Endothelial cell of umbilical vein (primary cell): ENCODE data around the gene MYH11. TPM values are rescaled to one million over a fixed set of nuclear protein-coding genes. Genes with fewer than 3 reads are reported as not detected.

ENCODE experiments used
- BruUV-seq: library from RNA; stranded (reverse); fragments of 400-500 nt; replicated peaks from 2 replicates; lab custom pipeline; 2021; lab: Mats Ljungman, UMichigan
- CTCF ChIA-PET: fragments of 300-600, 350-600 bp; sonication (Branson Sonifier 250); formaldehyde crosslinking; loops from one replicate; lab custom pipeline; 2021; ENCODE audit warnings: antibody characterized with exemption, inconsistent platforms; lab: Charles Lee
- POLR2A ChIA-PET: fragments of 300-600, 350-600 bp; sonication (Branson Sonifier 250); formaldehyde crosslinking; loops from one replicate; lab custom pipeline; 2021; ENCODE audit warnings: antibody characterized with exemption, inconsistent platforms; lab: Charles Lee
- DNase-seq: peaks from one replicate; pipeline ENCODE4 v3.0.0-alpha.2; 2011; ENCODE audit warnings: low read depth, low spot score
- FAIRE-seq: peaks from 2 replicates; lab custom pipeline; 2011; peaks lifted over from hg19 to GRCh38; lab: Jason Lieb, UNC
- H2AFZ ChIP-seq: 2 replicates; pipeline ENCODE4 v1.6.0; 2012; ENCODE audit warnings: low read depth, low read length, control low read depth, inconsistent platforms
- H3K27ac ChIP-seq: 2 replicates; pipeline ENCODE4 v1.5.1; 2011; ENCODE audit warnings: low read depth, mild to moderate bottlenecking, control low read depth, low read length, moderate library complexity; ENCODE audit not compliant: insufficient read depth
- H3K27me3 ChIP-seq, 2 experiments: 2 replicates each; pipeline versions ENCODE4 v1.6.0 to v1.6.1; 2011; ENCODE audit warnings: low read length in 2 of 2, mixed read lengths in 1 of 2; ENCODE audit not compliant: control insufficient read depth in 2 of 2, insufficient read depth in 2 of 2
- H3K36me3 ChIP-seq, 2 experiments: 2 replicates in 1 of 2; 3 replicates in 1 of 2; pipeline ENCODE4 v1.5.1; 2011; ENCODE audit warnings: low read length in 2 of 2, mild to moderate bottlenecking in 1 of 2, moderate library complexity in 1 of 2; ENCODE audit not compliant: control insufficient read depth in 2 of 2, insufficient read depth in 2 of 2; ENCODE audit errors: extremely low read depth in 1 of 2
- H3K4me1 ChIP-seq: 3 replicates; pipeline ENCODE4 v1.5.1; 2011; ENCODE audit warnings: mild to moderate bottlenecking, low read length; ENCODE audit not compliant: control insufficient read depth, insufficient read depth; ENCODE audit errors: extremely low read depth
- H3K4me2 ChIP-seq: 2 replicates; pipeline ENCODE4 v1.6.1; 2011; ENCODE audit warnings: low read length, control low read depth, mixed read lengths; ENCODE audit not compliant: insufficient read depth
- H3K4me3 ChIP-seq, 3 experiments: fragments of 200-600 bp in 1 of 3; sonication (generic), shearing (Covaris generic) in 1 of 3; replicated peaks in 1 of 3; 2 replicates each; pipeline ENCODE4 v1.5.1; 2011 to 2016; ENCODE audit warnings: control low read depth in 3 of 3, low read length in 3 of 3, mild to moderate bottlenecking in 2 of 3, inconsistent platforms in 1 of 3, low read depth in 1 of 3, moderate library complexity in 1 of 3; ENCODE audit not compliant: insufficient read depth in 1 of 3
- H3K79me2 ChIP-seq: 2 replicates; pipeline ENCODE4 v1.6.0; 2012; ENCODE audit warnings: low read length, inconsistent platforms; ENCODE audit not compliant: control insufficient read depth, insufficient read depth
- H3K9ac ChIP-seq: replicated peaks from 2 replicates; pipeline ENCODE3; 2011; ENCODE audit warnings: low read length, control low read depth; ENCODE audit not compliant: insufficient read depth; ENCODE audit errors: extremely low read depth
- H3K9me1 ChIP-seq: replicated peaks from 3 replicates; pipeline ENCODE4 v1.6.0; 2011; ENCODE audit warnings: mild to moderate bottlenecking, low read length; ENCODE audit not compliant: control insufficient read depth, insufficient read depth; ENCODE audit errors: extremely low read depth
- H3K9me3 ChIP-seq: replicated peaks from 2 replicates; pipeline ENCODE4 v1.5.1; 2012; ENCODE audit warnings: low read length, inconsistent platforms; ENCODE audit not compliant: control insufficient read depth, insufficient read depth
- H4K20me1 ChIP-seq: replicated peaks from 2 replicates; pipeline ENCODE3; 2011; ENCODE audit warnings: mild to moderate bottlenecking, low read length; ENCODE audit not compliant: control insufficient read depth, insufficient read depth; ENCODE audit errors: extremely low read depth
- EZH2 ChIP-seq: IDR thresholded peaks from 2 replicates; pipeline ENCODE4 v1.6.1; 2012; ENCODE audit warnings: borderline replicate concordance, low read depth, mild to moderate bottlenecking, moderate library complexity, low read length, inconsistent platforms; ENCODE audit not compliant: severe bottlenecking
- FOS ChIP-seq: IDR thresholded peaks from 2 replicates; pipeline ENCODE4 v1.6.1; 2011; ENCODE audit warnings: mild to moderate bottlenecking, low read length, moderate library complexity, borderline replicate concordance; ENCODE audit not compliant: insufficient read depth
- GATA2 ChIP-seq: IDR thresholded peaks from 2 replicates; pipeline ENCODE4 v1.7.0; 2011; ENCODE audit warnings: low read depth, mild to moderate bottlenecking, moderate library complexity, mixed read lengths, low read length; ENCODE audit not compliant: insufficient read length, insufficient read depth
- JUN ChIP-seq: IDR thresholded peaks from 2 replicates; pipeline ENCODE4 v1.6.1; 2011; ENCODE audit warnings: borderline replicate concordance, low read depth; ENCODE audit not compliant: insufficient read length, insufficient read depth
- MAX ChIP-seq: IDR thresholded peaks from 2 replicates; pipeline ENCODE4 v1.6.1; 2011; ENCODE audit not compliant: insufficient read depth, insufficient read length
- MYC ChIP-seq: IDR thresholded peaks from one replicate; pipeline ENCODE4 v1.6.1; 2011; ENCODE audit warnings: mild to moderate bottlenecking, low read depth, low read length
- POLR2A ChIP-seq: IDR thresholded peaks from 2 replicates; pipeline ENCODE4 v1.6.1; 2012; ENCODE audit warnings: low read depth, mild to moderate bottlenecking, control low read depth, low read length
- POLR2AphosphoS5 ChIP-seq: IDR thresholded peaks from 2 replicates; pipeline ENCODE4 v1.6.1; 2012; ENCODE audit warnings: low read depth, mild to moderate bottlenecking, control low read depth, low read length, moderate library complexity; ENCODE audit not compliant: insufficient read depth
- dilution Hi-C: fragments of 300-500 bp; cut with MboI; formaldehyde crosslinking; loops from one replicate; pipeline ENCODE4 v1.15.0; 2019; ENCODE audit warnings: low sequenced_read_pairs; ENCODE audit not compliant: extremely low pct_ligation_motif_present
- intact Hi-C: fragments of 100-400 bp; cut with micrococcal nuclease; formaldehyde crosslinking; loops from one replicate; pipeline ENCODE4 v1.10.0; 2022
- polyA plus RNA-seq, 4 experiments: library from polyadenylated mRNA; depleted of rRNA in 3 of 4; stranded (reverse) in 3 of 4; unstranded in 1 of 4; fragments of >200 nt; gene quantifications; 2 replicates each; pipeline versions ENCODE4 v1.2.1 to v1.2.3, GENCODE V29; 2011 to 2012; ENCODE audit warnings: missing spikeins in 1 of 4
- total RNA-seq: library from RNA; stranded (reverse); gene quantifications from 2 replicates; pipeline ENCODE4 v1.2.3, GENCODE V29; 2021

Gene MYH11
- total and polyA plus RNA-seq, 2 donors (not counting 3 experiments of a cell fraction or from before 2014, with no cell fraction given) = not detected

DNA sequence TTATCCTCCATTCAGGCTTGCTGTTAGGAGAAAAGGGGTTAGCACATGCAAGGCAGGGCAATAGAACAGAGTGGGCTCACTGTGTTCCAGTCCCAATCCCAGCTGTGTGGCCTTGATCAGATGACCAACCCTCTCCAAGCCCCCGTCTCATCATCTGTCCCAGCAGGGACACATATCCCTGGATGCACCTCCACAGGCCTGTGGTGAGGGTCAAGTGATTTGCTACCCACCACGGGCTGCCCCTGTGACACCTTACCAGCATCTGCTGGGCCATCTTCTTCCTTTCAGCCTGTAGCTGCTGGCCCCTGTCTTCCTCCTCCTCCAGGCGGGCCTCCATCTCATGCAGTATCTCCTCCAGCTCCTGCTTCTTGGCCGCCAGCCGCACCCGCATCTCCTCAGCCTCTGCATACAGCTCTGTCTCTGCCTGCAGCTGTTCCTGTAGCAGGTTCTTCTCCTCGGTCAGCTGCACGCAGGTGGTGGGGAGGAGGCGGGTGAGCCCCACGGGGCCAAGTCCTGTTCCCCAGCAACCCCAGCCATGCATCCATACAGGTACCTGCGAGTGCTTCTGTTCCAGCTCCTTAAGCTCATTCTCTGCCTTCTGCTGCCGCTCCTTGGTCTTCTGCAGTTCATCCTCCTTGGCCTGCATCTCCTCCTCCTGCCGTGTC lies 115.5 kb downstream of the MYH11 start:
- H3K4me3 ChIP-seq = no peak overlapping the region
- CTCF ChIA-PET = interaction anchor here (0.8 to 0.9 kb wide), 2 partner anchors 9 to 134 kb away, joined by 3 to 4 read pairs; no protein-coding TSS in a partner anchor
- H3K9me1 ChIP-seq = no peaks in the 10 kb centered on the region
- H3K4me2 ChIP-seq = no peak overlapping the region
- POLR2A ChIA-PET = no interaction called here
- dilution Hi-C loops (no loop called here), intact Hi-C loops (no loop called here)
- no peak overlapping the region for H3K9ac ChIP-seq
- FAIRE-seq (no peak), DNase-seq (no peak)
- H3K4me1 ChIP-seq = no peaks in the 10 kb centered on the region
- no peaks in the 10 kb centered on the region for H4K20me1 ChIP-seq
- no peak for TF ChIP-seq EZH2
- TF ChIP-seq MAX = no peak
- H3K27ac ChIP-seq = no peak overlapping the region
- H3K9me3 ChIP-seq = no peaks in the 10 kb centered on the region
- no TSS peak for BruUV-seq
- no peaks in the 10 kb centered on the region for H3K27me3 ChIP-seq
- H3K36me3 ChIP-seq = no peaks in the 10 kb centered on the region
- no peak overlapping the region for H2AFZ ChIP-seq
- no peaks in the 10 kb centered on the region for H3K79me2 ChIP-seq

DNA sequence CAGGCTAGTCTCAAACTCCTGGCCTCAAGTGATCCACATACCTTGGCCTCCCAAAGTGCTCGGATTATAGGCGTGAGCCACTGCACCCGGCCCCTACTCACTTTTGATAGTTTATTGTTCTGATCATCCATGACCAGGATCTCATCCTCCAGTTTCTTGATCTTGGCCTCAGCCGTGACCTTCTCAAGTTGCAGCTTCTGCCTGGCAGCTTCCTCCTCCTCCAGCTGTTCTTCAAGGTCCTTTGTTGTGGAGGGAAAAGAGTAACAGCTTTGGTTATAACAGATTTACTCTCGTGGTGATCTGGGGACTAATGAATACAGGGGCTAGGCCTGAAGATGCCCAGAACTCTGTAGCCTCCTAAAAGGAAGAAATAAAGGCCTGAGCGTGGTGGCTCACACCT lies 116.9 kb downstream of the MYH11 start:
- CTCF ChIA-PET = interaction anchor here (1.2 kb wide), 1 partner anchor 82 kb away, joined by 3 read pairs; no protein-coding TSS in a partner anchor
- BruUV-seq = no TSS peak
- no peak for TF ChIP-seq MAX
- TF ChIP-seq POLR2A = no peak
- no peak for TF ChIP-seq EZH2
- TF ChIP-seq GATA2 = no peak
- no peak for TF ChIP-seq FOS
- no peak for TF ChIP-seq MYC
- no peak for TF ChIP-seq POLR2AphosphoS5
- no peak for TF ChIP-seq JUN
- Histone ChIP-seq H3K79me2 (no peaks in the 10 kb centered on the region), H3K4me3 (no peak overlapping the region), H2AFZ (no peak overlapping the region), H3K27me3 (no peaks in the 10 kb centered on the region), H3K9ac (no peak overlapping the region), H3K9me1 (no peaks in the 10 kb centered on the region), H3K27ac (no peak overlapping the region), H4K20me1 (no peaks in the 10 kb centered on the region), H3K4me2 (no peak overlapping the region), H3K4me1 (no peaks in the 10 kb centered on the region), H3K36me3 (no peaks in the 10 kb centered on the region), H3K9me3 (no peaks in the 10 kb centered on the region)
- no peak for DNase-seq
- no peak for FAIRE-seq
- dilution Hi-C loops = no loop called here
- intact Hi-C loops = no loop called here
- POLR2A ChIA-PET = no interaction called here
